GM19240 (cell line): ENCODE results near the gene TXNDC11.

ENCODE experiments used
- DNase-seq: peaks from one replicate; pipeline ENCODE4 v3.0.0; 2011; ENCODE audit warnings: low spot score; ENCODE audit not compliant: insufficient read length

TXNDC11 gene

DNA sequence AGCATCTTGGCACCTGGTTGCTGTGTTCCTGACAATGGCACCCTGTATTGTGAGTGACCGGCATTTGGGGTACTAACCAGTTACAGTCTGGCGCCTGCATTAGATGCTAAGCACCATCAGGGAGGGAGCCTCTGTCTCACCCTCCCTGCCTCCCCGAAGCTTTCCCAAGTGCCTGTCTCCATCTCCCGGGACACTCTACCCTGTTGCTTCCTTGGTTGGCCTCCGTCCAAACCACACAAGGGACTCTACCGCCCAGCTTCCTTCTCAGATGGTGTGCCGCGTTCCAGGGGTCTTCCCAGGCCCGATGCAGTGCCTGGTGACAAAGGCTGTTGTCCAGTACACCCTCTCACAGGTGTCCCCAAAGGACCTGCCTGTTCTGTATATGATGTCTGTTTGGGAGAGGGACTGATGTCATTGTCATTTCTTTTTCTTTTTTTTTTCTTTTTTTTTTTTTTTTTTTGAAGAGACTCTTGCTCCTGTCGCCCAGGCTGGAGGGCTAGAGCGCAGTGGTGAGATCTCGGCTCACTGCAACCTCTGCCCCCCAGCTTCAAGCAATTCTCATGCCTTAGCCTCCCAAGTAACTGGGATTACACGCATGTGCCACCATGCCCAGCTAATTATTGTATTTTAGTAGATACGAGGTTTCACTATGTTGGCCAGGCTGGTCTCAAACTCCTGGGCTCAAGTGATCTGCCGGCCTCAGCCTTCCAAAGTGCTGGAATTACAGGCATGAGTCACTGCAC is 67.7 kb downstream of the TXNDC11 start:
- DNase-seq = no peak

DNA sequence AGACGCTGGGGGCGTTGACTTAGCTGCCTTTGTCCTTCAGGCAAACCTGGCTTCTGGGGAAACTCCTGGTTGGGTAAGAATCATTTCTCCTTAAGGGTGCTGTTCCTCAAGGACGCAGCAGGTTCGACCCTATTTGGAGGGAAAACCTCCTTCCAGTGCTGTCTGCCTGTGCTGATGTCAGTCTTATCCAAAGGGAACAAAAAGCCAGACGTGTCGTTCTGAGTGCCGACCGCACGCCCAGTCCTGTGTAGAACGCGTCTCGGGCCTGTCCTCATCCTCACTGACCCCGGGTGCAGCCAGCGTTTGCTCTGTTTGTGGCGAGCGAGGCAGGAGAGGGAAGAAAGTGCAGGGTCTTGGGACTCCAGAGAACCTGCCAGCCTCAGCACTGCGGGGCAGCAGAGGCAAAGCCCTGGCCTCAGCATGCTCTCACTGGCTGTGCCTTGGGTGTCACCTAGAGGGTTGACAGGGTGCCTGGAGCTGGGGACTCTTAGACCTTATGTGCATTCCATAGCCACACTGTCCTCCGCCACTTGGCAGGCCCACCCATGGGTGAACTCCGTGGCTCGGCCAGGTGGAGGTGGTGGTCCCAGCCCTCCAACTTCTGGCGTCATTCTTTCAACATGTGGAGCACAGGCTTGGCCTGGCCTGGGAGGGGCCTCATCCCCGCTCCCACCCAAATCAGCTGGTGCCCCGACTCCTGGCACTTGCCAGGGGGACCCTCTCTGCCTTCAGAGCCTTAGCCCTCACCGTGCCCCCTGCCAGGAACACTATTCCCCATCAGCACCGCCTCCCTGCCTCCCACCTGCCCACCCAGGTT is 68.4 kb downstream of the TXNDC11 start:
- DNase-seq = no peak

DNA sequence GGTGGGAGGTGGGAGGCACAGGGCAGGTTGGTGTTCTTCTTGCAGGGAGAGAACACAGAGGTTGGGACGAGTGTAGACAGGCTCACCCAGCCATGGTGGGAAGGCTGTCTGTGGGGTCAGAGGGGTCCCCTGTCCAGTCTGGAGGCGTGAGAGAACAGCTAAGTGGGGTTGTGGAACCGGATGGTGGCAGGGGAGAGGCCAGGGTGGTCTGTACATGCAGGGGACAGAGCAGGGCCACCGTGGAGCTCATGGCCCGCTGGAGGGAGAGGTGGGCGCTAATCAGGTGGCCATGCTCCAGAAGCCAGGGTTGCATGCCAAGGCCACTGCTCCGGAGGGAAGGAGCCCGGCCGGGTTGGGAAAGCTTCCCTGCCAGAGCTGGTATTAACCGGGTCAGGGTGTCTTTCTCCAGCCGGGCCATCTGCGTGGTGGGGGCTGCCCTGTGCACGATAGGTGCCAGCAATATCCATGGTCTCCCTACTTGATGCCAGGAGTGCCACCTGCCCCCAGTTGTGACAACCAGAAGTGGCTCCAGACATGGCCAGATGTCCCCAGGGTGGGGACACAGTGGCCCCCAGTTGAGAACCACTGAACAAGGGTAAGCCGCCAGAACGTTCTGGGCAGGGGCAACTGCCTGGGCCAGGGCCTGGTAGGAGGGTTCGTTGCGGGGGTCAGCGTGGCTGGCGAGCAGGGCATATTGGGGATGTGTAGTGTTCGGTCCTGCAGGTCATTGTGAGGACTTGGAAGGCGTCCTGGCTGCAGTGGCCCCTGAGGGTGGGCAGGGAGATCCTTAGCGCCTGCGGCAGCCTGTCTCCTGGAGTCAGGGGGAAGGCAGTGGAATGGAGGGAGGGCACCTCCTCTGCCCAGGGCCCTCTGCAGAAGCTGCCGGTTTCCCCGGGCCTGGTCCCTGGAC is 69.3 kb downstream of the TXNDC11 start:
- no peak for DNase-seq

DNA sequence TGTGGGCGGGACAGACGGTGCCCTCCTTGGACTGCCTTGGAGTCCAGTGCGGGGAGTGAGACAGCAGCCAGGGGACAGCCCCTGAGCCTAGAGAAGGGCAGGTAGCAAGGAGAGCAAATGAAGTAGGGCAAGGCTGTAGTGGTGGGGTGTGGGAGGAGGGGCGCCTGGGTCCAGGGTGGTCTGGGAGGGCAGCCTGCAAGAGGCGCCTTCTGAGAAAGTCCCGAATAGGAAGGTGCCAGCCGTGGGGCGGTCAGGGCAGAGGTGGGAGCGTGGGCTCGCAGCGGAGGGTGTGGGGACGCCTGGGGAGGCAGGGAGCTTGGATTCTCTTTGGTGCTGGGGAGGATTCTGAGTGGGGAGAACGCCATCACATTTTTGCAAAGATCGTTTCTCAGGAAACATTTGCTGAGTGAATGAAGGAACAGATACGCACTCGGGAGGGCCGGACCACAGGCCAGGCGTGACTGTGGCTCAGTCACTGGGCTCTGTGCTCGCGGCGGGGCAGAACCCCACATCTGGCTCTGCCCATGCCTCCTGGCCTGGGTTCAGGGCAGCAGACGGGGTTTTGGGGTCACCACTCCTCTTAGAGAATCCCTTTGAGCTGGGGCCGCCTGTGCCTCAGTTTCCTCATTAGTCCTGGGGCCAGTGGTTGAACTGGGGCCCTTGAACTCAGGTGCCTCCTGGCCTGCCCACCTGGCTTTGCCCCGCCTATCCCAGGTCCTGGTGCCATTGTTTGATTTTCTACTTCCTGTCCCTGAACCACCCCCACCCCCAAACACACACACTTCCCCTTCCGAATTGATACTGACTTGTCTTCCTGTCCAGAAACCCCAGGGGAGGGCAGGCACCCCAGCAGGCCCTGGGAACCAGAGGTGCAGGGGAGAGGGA is 70.2 kb downstream of the TXNDC11 start:
- DNase-seq = no peak

DNA sequence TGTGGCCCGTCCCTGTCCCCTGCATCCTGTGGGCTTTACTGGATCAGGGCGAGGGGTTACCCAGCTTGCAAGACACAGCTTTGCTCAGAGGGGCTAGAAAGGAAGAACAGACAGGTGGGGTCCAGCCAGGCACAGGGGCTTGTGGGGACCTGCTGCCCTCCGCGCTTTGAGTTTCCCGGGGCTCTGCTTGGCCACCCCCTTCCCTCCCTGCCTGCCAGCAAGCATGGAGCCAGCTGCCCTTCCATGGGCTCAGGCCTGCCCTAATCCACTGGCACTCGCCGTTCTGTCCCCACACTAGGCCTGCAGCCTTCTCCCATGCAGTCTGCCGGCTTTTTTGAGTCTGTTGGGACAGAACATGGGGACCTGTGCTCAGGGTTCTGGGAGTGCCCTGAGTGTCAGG is 71.0 kb downstream of the TXNDC11 start:
- DNase-seq = no peak

DNA sequence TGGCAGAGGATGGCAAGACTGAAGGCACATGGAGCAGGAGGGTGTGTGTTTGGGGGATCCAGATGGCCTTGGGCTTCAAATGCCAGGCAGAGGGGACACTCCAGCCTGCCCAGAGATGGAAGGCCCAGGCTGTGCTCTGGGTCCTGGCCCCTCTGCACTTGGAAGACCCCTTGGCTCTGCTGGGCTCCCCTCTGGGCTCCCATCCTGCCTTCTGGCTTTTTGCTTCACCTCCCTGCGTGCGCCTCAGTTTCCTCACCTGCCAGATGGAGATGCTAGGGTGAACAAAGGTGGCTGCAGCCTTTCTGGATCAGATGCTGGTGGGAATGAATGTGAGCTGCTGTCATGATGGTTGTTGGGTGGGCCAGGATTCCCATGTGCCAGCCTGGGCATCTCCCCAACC is 71.4 kb downstream of the TXNDC11 start:
- no peak for DNase-seq

DNA sequence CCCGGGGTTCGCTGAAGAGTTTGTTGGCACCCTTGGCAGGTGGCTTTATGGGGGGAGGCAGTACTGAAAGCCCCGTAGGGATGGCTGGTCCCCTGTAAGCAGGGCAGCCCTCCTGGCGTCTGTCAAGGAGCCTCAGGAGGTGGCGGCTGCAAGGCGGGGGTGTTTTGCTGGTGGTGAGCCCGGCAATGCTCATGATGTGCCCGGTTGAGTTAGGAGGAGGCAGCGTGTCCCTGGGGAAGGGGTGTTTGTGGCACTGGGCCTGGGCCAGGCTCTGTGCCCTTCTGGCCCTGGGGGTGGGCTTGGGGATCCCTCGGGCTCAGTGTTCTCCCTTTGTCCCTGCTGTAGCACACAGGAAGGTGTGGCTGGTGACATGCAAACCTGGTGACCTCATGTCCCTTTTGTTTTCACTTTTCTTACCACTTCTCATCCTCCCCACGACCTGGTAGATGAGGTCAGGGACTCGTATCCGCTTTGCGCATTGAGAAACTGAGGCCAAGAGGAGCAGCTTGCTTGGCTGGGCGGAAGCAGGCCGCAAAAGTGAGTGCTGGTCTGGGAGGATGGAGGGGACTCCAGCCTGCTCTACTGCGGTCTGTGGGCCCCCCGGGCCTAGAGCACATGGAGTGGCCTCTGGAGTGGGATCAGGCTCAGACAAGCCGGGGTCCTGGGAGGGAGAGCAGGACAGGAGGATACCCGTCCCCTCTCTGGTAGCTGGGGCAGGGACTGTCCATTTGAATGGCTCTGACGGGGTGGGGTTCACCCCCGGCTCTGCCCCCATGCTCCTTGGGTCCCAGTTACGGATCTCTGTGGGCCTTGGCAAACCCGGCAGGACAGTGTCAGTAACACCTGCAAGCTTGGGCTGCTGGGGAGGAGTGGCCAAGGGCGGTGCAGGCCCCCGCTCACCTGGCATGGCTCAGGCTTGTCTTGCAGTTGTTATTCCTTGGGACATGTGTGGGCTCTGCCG is 72.2 kb downstream of the TXNDC11 start:
- no peak for DNase-seq

DNA sequence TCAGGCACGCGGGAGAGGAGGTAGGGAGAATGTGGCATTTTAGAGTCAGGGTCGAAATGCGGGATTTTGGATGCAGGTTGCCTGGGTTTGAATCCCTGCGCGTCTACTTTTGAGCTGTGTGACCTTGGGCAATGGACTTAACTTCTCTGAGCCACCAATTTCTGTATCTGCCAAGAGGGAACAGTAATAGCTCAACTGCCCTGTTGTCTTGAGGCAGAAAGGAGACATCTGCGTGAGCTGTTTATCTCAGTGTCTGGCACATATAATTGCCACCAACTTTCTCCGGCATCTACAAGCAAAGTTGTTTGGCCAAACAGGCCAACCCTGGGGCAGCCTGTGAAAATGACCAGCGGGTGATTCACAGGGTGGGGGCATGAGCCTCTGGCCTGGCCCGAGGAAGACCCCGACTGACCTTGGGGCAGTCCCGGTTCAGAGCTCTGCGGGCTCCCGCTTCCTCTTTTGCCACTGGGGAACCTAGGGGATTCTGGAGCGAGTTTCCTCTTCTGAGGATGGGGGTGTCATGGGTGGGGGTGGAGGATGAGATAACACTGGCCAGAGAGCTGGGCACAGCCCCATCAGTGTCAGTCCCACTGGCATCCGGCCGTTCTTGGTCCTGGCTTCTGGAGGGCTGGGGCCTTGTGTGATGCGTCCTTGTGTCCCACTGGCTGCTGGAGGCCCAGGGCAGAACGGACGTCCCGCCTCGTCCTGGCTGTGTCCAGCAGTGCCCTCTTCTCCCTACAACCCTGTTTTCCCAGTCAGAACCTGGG is 73.1 kb downstream of the TXNDC11 start:
- no peak for DNase-seq

DNA sequence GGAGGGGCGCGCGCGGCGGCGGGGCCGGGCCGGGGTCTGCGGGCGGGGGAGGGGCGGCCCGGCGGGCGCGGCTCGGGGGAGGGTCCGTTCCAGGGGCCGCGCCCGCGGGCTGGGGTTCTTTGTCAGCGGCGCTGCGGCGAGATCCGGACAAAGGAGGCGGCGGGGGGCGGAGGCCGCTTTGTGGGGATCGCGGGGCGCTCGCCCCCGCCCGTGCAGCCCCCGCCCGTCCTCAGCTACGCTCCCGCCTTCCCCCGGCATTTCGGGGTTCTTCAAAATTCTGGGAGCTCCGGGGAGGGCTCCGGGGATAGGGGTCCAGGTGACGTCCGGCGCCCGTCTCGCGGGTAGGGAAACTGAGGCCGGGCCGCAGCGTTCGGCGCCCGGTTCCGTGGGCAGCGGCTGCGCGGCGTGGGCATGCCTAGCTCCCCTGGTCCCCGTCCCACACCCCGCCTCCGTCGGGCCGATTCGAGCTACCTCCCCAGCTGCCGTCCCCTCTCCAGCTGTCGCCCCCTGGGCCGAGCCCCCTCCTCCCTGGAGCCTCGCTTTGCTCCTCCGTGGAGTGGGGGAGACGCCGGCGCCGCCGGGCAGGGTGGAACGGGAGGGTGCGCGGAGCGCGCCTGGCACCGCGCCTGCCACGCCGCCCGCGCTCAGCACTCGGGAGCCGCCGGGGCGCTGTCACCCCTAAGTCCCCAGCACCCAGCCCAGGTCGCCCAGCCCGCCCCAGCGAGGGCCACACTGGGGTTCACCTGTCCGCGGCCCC is 73.9 kb downstream of the TXNDC11 start:
- no peak for DNase-seq

DNA sequence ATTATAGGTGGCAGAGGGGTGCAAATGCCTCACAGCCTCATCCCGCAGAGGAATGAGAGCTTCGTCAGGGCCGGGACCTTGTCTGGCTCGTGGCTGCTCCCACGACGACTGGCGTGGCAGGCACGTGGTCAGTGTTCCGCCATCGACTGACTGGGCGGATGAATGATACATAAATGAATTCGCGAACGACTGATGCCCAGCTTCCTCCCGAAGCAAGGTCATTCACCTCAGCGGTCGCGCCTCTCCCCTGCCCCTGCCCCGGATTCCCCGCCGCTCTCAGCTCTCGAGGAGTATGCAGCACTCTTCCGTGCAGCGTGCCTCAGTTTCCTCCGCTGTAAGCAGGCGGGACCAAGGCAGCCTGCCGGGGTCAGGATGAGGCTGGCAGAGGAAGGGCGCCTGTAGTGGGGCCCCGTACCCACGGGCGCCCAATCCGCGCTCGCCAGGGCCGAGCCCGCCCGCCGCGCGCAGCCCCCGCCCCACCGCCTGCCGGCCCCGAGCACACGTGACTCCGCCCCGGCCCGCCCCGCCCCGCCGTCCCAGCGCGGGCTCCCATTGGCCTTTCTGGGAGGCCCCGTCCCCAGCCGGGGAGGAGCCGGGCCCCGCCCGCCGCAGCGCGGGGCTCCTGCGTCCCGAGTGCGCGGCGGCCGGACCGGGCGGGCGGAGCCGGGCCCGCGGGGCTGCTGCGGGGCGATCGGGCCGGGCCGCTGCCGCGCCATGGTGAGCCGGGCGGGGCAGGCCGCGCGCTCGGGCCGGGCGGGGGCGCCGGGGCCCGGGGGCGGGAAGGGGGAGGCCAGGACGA is 74.6 kb downstream of the TXNDC11 start, which contains the start of gene SNN:
TSS of gene SNN (plus strand) at position 632 of the 799 bp plus-strand sequence. CDS start 7,605 bp downstream, outside the sequence.
- peak; percentile 93 for DNase-seq

DNA sequence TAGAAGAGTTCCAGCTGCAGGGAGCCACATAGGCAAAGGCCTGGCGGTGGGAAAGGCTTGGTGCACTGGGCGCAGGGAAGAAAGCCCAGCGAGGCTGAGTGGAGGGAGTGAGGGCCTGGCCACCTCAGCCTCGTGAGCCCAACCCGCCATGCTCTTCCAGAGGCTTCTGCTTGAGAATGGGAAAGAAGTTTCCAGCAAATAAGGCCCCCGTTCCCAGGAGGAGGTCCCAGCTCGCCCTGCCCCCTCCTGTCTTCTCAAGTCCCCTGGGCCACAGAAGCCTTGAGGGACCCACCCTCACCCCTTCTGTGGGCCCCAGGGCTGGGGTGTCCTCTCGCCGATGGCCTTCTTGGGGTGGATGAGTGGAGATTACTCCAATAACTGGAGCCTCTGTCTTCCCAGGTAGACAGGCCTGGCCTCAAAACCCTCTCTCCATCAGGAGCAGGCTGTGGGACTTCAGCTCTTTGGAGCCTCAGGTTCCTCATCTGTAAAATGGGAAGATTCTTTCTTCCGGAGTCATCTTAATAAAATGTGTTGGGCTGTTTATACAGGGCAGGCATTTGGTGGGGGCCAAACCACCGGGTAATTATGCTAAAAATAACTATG is 75.3 kb downstream of the TXNDC11 start:
- no peak for DNase-seq

DNA sequence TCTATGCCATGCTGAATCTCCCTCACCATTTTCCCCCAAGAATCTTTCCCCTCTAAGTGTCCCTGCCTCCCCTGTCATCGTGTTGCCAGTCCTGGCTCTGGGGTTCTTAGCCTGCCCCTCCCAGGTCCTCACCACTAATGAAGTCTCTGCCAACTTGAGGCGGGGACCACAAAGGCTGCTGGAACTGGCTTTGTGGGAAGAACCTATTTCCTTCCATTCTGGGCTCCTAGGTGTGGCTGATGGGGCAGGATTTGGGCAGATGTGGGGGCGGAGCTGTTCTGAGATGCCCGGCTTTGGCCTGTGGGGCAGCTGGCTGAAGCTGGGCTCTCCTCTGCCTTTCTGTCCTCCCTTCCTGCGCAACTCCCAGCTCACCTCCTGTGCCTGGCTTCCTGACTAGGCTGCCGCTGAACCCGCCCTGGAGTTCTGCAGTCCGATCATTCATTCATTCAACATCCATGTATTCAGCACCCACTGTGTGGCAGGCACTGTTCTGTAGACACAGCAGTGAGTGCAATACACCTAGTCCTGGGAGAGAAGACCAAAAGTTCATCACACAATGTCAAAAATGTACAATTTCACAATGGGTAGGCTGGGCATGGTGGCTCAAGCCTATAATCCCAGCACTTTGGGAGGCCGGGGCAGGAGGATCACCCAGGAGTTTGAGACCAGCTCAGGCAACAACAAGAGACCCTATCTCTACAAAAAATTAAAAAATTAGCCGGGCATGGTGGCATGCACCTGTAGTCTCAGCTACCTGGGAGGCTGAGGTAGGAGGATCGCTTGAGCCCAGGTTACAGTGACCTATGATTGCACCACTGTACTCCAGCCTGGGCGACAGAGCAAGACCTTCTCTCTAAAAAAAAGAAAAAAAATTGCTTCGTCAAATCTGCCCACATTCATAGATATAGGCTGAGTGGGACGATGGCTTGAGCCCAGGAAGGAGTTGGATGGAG is 76.3 kb downstream of the TXNDC11 start:
- no peak for DNase-seq

DNA sequence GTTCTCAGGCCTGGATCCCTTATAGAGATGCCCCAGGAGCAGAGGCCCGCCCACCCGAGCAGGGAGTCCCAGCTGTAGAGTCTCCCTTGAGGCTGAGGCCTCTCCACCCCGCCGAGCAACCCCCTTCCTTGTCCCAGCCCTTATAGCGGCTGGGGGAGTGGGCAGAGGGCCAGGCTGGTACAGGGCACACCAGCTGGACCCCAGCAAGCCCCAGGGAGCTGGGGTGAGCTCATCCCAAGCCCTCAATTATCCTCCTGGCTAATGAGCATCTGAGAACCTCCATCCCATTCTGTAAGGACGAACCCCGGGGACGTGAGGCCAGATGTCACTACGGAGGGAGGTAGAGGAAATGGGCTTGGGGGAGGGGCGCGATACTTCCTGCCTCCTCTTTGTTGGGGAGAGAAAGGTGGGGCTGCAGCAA is 77.6 kb downstream of the TXNDC11 start:
- no peak for DNase-seq

DNA sequence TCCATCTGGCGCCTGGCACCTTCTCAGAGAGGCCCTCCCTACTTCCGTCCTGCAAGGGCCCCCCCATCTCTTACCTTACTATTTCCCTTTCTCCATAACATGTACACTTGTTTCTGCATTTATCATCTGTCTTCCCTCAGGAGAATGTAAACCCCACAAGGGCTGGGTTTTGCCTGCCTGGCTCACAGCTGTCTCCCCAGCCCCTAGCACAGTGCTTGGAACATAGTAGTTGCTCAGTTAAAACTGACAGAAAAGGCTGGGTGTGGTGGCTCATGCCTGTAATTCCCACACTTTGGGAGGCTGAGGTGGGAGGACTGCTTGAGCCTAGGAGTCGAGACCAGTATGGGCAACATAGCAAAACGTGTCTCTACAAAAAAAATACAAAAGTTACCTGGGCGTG is 80.1 kb downstream of the TXNDC11 start:
- no peak for DNase-seq

DNA sequence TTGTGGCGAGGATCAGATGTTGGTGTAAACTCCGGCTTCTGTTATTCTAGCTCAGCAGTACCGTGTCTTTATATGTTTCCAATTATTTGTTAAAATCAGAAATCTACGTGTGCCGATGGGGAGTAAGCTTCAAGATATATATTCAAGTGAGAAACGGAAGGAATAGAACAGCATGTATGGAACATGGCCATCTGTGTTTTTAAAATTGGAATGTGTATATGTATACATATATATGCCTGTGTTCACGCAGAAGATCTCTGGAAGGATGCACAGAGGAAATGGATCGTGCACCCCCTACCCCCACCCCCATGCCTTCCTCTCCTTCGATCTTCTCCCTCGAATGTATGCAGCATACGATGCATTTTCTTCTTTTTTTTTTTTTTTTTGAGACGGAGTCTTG is 82.1 kb downstream of the TXNDC11 start:
- DNase-seq = no peak
